Activated naive CD8-positive, alpha-beta T cell treated with anti-CD3 and anti-CD28 coated beads, Interleukin-2, amount 10 ng/mL, durations not matched to agents 7 days and 5 days (primary cell): ENCODE results near the gene GCA. TPM values are rescaled to one million over a fixed set of nuclear protein-coding genes. Genes with fewer than 3 reads are reported as not detected.

ENCODE experiments used
- ATAC-seq: fragments of 150-1000 bp; cut with Tn5 transposase; one replicate; pipeline ENCODE4 v1.10.0; 2021; ENCODE audit warnings: low read depth, moderate library complexity
- POLR2A ChIA-PET: fragments of 350-600 bp; sonication (Branson Sonifier 250); formaldehyde crosslinking; loops from one replicate; lab custom pipeline; 2021; ENCODE audit warnings: antibody characterized with exemption; lab: Charles Lee
- DNase-seq: peaks from one replicate; pipeline ENCODE4 v3.0.0; 2021
- H3K27ac Mint-ChIP-seq: one replicate; pipeline ENCODE4 v1.8.0; 2022; ENCODE audit warnings: mild to moderate bottlenecking, mixed read lengths
- H3K27me3 Mint-ChIP-seq: one replicate; pipeline ENCODE4 v1.8.0; 2022; ENCODE audit warnings: mild to moderate bottlenecking, moderate library complexity, mixed read lengths
- H3K36me3 Mint-ChIP-seq: one replicate; pipeline ENCODE4 v1.8.0; 2021; ENCODE audit warnings: mild to moderate bottlenecking, mixed read lengths
- H3K4me1 Mint-ChIP-seq: one replicate; pipeline ENCODE4 v1.8.0; 2021; ENCODE audit warnings: mixed read lengths
- H3K4me3 Mint-ChIP-seq: one replicate; pipeline ENCODE4 v1.8.0; 2022; ENCODE audit warnings: mild to moderate bottlenecking, moderate library complexity, mixed read lengths
- H3K9me3 Mint-ChIP-seq: one replicate; pipeline ENCODE4 v1.8.0; 2021; ENCODE audit warnings: mixed read lengths
- total RNA-seq, 2 experiments: library from RNA; stranded (reverse); gene quantifications; one replicate each; pipeline ENCODE4 v1.2.3, GENCODE V29; 2021

The GCA gene
- total RNA-seq, 2 experiments from 2014 or later: 14.7 to 20.9 TPM

DNA sequence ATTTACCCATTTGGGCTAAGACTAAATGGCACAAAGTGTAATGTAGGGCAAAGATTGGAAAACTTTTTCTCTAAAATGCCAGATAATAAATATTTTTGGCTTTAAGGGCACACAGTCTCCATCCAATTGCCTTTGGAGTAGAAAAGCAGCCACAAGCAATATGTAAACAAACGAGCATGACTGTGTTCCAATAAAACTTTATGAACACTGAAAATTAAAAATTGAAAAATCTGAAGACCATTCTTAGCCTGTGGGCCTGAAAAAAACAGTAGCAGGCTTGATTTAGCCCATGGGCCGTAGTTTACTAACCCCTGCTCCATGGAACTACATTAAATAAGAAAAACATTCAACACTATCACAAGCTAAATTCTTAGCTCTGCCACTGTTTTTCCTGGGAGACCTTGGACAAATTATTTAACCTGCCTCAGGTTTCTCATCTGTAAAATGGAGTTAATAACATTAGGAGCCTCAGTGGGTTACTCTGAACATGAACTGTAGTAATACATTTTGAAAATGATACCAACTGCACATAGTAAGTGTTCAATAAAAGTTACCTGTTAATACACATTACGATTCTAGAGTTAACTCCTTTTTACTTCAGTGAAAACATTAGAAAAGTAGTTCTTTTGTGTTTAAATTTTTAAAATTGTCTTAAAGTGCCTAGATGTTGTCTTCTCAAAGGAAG lies 26.7 kb upstream of the GCA start:
- H3K36me3 Mint-ChIP-seq: peaks cover 21% of the 10 kb centered on the region
- H3K9me3 Mint-ChIP-seq: no peaks in the 10 kb centered on the region
- DNase-seq: no peak
- POLR2A ChIA-PET: interaction anchor here (0.7 to 2.2 kb wide), 2 partner anchors 13 to 26 kb away, joined by 7 to 11 read pairs; partner anchors contain the start of gene GCA
- no peaks in the 10 kb centered on the region for H3K27me3 Mint-ChIP-seq
- H3K27ac Mint-ChIP-seq: peak overlapping the region; percentile 97
- peaks cover 60% of the 10 kb centered on the region for H3K4me1 Mint-ChIP-seq
- ATAC-seq: no peak
- peak overlapping the region; percentile 99 for H3K4me3 Mint-ChIP-seq

DNA sequence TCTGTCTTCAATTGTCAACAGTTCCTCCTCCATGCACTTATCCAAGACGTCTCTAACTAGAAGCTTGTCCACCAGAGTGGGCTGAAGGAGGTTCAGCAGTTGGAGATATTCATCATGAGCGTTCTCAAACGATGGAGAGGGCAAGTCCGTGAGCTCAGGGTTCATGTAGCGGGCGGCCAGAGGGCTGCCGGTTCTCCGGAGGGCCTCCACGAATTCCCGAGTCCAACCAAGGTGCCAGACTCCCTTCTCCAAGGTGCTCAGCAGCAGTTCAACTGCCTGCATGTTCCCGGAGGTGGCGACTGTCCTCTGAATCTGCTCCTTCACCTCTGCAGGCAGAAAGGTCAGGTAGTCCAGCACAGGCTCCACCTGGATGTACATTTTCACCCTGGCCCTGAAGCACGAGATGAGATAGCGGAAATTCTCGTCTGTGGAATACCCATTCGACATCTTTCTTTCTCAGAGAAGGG lies 26.0 kb upstream of the GCA start:
- POLR2A ChIA-PET: interaction anchor here (0.6 to 2.2 kb wide), 5 partner anchors 14 to 1153 kb away, joined by 3 to 11 read pairs (median 4); partner anchors contain the start of genes GCA and PSMD14
- Mint-ChIP-seq H3K27me3 (no peaks in the 10 kb centered on the region), H3K4me1 (peaks cover 55% of the 10 kb centered on the region)

DNA sequence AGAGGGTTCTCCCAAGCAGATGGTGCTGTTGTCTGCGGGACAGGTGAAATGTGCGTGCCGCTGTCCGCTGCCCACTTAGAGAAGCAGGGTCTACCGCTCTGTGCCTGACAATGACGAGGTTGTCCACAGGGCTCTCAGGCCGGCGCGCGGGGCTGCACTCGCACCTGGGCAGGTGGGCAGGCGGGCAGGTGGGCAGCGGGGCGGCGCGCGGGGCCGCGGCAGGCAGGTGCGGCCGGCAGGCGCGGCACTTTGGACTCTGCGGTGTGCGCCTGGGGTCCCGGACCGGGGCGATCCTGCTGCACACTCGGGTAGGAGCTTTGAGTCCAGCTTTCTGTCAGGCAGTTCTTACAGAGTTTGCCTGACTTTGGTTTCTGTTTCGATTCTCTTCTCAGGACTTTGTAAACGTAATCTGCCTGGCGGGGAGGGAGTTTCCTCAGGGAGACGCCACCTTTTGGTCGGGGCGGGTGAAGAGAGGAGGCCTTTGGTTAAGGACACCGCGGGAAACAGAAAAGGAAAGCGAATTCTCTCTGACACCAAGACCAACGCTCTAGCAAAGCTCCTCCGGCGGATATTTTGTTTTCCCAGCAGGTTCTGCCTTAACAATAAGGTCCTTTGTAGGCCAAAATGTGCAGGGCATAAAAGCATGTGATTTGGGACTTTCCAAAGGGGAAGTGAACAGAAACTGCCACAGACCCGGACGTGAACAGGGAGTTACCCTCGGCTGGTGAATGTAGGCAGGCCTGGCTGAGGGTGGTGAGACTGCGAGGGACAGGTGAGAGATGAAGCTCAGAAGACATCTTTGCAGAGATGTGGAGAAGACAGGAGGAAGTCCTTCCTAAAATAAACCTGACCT lies 25.4 kb upstream of the GCA start, which contains the start of gene IFIH1:
Gene IFIH1 (minus strand): TSS at position 357 of the 853 bp plus-strand sequence. CDS start 377 bp downstream, outside the sequence.
- peaks cover 20% of the 10 kb centered on the region for H3K36me3 Mint-ChIP-seq
- peaks cover 52% of the 10 kb centered on the region for H3K4me1 Mint-ChIP-seq
- H3K27me3 Mint-ChIP-seq: no peaks in the 10 kb centered on the region
- peak; percentile 81 for ATAC-seq
- POLR2A ChIA-PET: interaction anchor here (0.6 to 2.2 kb wide), 9 partner anchors 9 to 1154 kb away, joined by 3 to 11 read pairs (median 4); partner anchors contain the start of genes GCA and PSMD14
- H3K27ac Mint-ChIP-seq: peak within 1 kb of the TSS; percentile 97
- peak within 1 kb of the TSS; percentile 99 for H3K4me3 Mint-ChIP-seq
- H3K9me3 Mint-ChIP-seq: no peaks in the 10 kb centered on the region
- DNase-seq: peak; percentile 71

More for the DNA sequence above, 26.0 kb upstream of the GCA start:
- ATAC-seq (peak; percentile 4), DNase-seq (peak; percentile 60)
- H3K4me3 Mint-ChIP-seq: peak overlapping the region; percentile 99
- no peaks in the 10 kb centered on the region for H3K9me3 Mint-ChIP-seq
- peak overlapping the region; percentile 97 for H3K27ac Mint-ChIP-seq
- H3K36me3 Mint-ChIP-seq: peaks cover 20% of the 10 kb centered on the region

DNA sequence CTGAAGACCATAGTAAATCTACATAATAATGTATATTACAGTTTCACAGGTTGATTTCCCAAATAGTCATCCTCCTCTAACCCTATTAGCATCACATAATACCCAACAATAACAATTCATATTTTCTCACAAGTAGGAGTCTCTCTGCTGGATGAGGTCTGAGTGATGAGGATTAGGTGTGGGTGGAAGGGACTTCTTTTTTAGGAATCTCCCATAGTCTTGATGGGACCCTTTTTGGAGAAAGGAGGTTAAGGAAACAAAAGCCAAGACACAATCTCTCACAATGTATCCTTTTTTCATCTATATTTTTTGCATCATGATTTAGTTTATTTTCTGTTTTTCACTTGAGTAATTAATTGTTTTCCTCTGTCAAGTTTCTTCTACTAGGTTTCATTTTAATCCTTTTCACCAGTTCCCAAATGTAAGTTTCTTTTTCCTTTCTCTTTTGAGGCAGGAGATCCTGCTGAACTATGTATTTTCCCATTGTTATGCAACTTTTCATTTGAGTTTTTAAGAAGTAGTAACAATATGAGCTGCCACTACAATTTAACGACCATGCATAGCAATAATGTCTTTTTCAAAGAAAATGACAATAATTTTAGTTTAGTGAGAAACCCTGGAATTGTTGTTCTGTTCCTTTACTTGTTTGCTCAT lies 22.9 kb upstream of the GCA start:
- H3K27ac Mint-ChIP-seq: no peak overlapping the region
- peaks cover 7% of the 10 kb centered on the region for H3K36me3 Mint-ChIP-seq
- DNase-seq: no peak
- H3K27me3 Mint-ChIP-seq: no peaks in the 10 kb centered on the region
- H3K4me3 Mint-ChIP-seq: peak overlapping the region; percentile 23
- peaks cover 36% of the 10 kb centered on the region for H3K4me1 Mint-ChIP-seq
- POLR2A ChIA-PET: no interaction called here
- no peaks in the 10 kb centered on the region for H3K9me3 Mint-ChIP-seq
- ATAC-seq: no peak

DNA sequence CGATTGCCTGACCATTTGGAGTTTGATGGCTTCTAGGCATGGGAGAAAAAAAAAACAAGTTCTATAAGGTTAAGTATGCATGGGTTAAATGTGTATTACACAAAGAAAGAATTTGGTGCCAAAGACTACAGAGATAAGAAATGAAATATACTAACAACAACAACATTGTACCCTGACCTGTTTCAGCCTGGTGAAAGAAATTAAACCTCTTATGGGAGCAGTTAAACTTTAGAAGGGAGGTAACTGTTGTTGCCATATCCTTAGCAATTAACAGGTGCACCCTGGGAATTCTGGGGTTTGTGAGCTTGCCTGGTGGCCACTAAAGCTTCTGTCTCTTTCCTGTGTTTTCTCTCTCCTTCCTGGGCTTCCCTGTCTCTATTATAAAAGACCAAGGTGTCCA lies 19.0 kb upstream of the GCA start:
- POLR2A ChIA-PET: no interaction called here
- H3K27me3 Mint-ChIP-seq: no peaks in the 10 kb centered on the region
- peaks cover 26% of the 10 kb centered on the region for H3K4me1 Mint-ChIP-seq
- no peak overlapping the region for H3K27ac Mint-ChIP-seq
- peaks cover 2% of the 10 kb centered on the region for H3K36me3 Mint-ChIP-seq
- ATAC-seq (no peak), DNase-seq (no peak)
- no peak overlapping the region for H3K4me3 Mint-ChIP-seq
- H3K9me3 Mint-ChIP-seq: no peaks in the 10 kb centered on the region

DNA sequence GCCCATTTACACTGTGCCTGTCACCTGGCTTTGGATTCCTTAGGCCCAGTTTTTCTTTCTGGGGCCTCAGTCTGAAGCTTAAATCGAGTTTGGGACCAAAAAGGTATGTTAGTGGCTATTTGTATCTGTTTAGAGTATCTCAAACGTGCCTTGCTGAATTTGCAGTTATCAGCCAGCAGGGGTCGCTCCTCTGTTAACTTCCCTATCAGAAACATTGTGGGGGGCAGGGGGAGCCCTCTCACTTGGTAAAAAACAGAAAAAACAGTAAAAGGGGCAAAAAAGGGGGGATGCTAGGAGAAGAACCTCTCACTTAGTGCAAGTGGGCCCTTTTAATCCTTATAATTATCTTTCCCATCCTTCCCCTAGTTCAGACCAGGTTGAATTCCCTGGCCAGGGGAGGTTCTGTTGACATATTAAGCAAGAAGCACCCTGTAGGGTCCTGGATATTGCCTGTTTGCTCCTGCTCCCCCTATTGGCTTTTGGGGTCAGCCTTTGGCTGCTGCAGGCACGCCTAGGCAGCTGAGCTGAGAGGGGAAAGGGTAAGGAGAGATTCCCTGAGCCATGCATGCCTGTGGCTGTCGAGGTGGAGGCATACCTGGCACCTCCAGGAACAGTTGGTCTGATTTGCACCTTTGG lies 16.7 kb upstream of the GCA start:
- ATAC-seq (peak; percentile 44), DNase-seq (no peak)
- Mint-ChIP-seq H3K4me3 (no peak overlapping the region), H3K27me3 (no peaks in the 10 kb centered on the region), H3K27ac (peak overlapping the region; percentile 64), H3K9me3 (no peaks in the 10 kb centered on the region), H3K36me3 (peaks cover 2% of the 10 kb centered on the region), H3K4me1 (peaks cover 11% of the 10 kb centered on the region)
- POLR2A ChIA-PET: interaction anchor here (0.7 kb wide), 1 partner anchor 16 kb away, joined by 5 read pairs; no protein-coding TSS in a partner anchor

DNA sequence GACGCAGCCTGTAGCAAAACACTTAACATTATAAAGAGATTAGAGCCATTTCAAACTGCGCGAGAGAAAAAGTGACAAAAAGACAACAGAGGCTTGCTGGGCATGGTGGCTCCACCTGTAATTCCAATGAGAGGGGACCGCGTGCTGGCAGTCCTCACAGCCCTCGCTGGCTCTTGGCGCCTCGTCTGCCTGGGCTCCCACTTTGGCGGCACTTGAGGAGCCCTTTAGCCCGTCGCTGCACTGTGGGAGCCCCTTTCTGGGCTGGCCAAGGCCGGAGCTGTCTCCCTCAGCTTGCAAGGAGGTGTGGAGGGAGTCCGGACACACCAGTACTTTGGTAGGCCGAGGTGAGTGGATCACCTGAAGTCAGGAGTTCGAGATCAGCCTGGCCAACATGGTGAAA lies 16.1 kb upstream of the GCA start:
- DNase-seq (no peak), ATAC-seq (no peak)
- POLR2A ChIA-PET: interaction anchor here (0.7 kb wide), 1 partner anchor 16 kb away, joined by 5 read pairs; no protein-coding TSS in a partner anchor
- H3K27me3 Mint-ChIP-seq: no peaks in the 10 kb centered on the region
- H3K36me3 Mint-ChIP-seq: peaks cover 2% of the 10 kb centered on the region
- H3K4me3 Mint-ChIP-seq: no peak overlapping the region
- H3K9me3 Mint-ChIP-seq: no peaks in the 10 kb centered on the region
- H3K27ac Mint-ChIP-seq: peak overlapping the region; percentile 64
- peaks cover 11% of the 10 kb centered on the region for H3K4me1 Mint-ChIP-seq

DNA sequence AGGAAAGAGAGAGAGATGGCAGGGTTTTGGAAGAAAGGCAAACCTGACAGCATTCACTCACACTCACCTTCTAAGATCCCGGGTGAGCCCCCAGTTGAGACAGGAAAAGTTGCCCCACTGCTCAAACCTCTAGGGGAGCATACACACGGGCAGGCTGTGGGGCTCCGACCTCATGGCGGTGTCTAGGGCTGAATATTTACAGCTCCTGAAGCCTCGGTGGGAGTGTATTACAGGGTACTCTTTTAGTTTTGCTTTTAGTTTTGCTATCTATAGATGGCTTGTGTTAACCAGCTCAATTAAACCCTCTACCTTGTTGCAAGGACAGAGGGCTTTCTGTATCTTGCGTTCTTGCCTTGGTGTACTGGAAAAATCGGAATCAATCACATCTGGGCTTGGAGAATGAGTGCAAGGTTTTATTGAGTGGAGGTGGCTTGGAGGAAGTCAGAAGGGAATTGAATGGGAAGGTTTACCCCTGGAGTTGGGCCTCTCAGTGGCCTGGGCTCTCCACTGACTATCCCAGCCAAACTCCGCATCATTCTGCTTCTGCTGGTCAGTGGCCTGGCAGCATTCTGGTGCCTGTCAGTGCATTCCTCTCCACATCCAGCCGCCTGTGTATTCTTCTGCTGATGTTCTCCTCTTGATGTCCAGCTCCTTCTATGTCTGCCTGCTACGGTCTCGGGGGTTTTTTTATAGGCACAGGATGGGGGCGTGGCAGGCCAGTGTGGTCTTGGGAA lies 15.3 kb upstream of the GCA start:
- H3K4me3 Mint-ChIP-seq: peak overlapping the region; percentile 9
- peaks cover 2% of the 10 kb centered on the region for H3K36me3 Mint-ChIP-seq
- H3K9me3 Mint-ChIP-seq: no peaks in the 10 kb centered on the region
- POLR2A ChIA-PET: no interaction called here
- H3K27me3 Mint-ChIP-seq: no peaks in the 10 kb centered on the region
- H3K27ac Mint-ChIP-seq: peak overlapping the region; percentile 36
- peaks cover 11% of the 10 kb centered on the region for H3K4me1 Mint-ChIP-seq
- DNase-seq: no peak
- peak; percentile 63 for ATAC-seq

DNA sequence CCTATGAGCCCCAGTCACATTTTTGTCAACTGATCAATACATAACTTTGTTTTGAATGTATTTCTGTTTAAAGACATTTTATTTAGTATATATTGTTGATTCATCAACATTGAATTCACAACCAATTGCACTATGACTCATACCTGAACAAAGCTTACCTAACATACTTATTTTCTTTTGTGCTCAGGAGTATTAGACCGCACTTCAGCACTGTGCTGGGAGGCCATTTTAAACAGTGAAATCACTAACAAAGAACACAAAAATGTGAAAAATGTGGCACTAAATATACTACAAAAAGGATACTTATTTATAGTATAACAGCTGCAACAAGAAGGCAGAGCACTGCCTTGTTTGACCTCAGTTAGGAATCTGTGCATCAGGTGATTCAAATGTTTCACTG lies 13.1 kb upstream of the GCA start:
- Mint-ChIP-seq H3K36me3 (no peaks in the 10 kb centered on the region), H3K27ac (no peak overlapping the region), H3K27me3 (no peaks in the 10 kb centered on the region), H3K4me1 (peaks cover 7% of the 10 kb centered on the region), H3K4me3 (no peak overlapping the region), H3K9me3 (no peaks in the 10 kb centered on the region)
- ATAC-seq: no peak
- POLR2A ChIA-PET: no interaction called here
- no peak for DNase-seq

DNA sequence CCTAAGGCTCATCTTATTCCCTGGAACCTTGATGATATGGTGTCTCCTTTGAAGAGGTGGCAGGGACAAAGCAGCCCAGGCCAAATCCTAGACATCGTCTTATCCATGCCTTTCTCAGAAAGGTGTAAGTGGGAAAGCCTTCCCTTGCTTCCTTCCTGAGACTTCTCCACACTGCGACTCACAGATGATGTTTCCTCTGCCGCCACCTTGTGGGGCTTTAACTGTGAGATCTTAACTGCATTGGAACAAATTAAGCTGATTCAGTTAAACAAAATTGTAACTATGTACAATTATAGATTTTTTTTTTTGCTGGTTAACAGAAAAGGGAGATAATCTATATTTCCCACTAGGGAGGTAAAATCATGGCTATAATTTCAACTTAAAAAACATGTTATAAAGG lies 10.0 kb upstream of the GCA start:
- Mint-ChIP-seq H3K36me3 (no peaks in the 10 kb centered on the region), H3K4me1 (peaks cover 2% of the 10 kb centered on the region), H3K27me3 (no peaks in the 10 kb centered on the region), H3K4me3 (no peak overlapping the region), H3K9me3 (no peaks in the 10 kb centered on the region), H3K27ac (no peak overlapping the region)
- ATAC-seq (peak; percentile 42), DNase-seq (no peak)
- POLR2A ChIA-PET: interaction anchor here (1.6 kb wide), 1 partner anchor 15 kb away, joined by 5 read pairs; the partner anchor contains the start of gene IFIH1

DNA sequence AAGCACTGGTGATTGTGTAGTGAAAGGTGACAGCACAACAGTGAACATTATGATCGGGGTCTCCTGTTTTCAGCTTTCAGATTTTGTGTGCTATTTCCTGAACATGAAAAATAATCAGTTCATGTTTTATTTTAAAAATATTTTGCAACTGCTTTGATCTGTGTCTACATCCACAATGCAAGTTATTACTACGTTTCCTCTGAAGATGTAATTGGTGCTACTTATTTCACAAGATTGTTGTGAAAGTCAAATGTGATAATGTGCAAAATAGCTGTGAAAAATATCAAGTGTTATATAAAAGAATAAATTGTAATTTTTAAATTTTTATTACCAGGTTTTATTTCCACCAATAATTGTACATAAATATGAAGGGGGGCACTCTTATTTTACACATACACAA lies 6.1 kb upstream of the GCA start:
- no peak overlapping the region for H3K27ac Mint-ChIP-seq
- no peak for ATAC-seq
- H3K9me3 Mint-ChIP-seq: no peaks in the 10 kb centered on the region
- no peak overlapping the region for H3K4me3 Mint-ChIP-seq
- H3K27me3 Mint-ChIP-seq: no peaks in the 10 kb centered on the region
- peaks cover 1% of the 10 kb centered on the region for H3K36me3 Mint-ChIP-seq
- POLR2A ChIA-PET: no interaction called here
- peaks cover 2% of the 10 kb centered on the region for H3K4me1 Mint-ChIP-seq
- DNase-seq: no peak

DNA sequence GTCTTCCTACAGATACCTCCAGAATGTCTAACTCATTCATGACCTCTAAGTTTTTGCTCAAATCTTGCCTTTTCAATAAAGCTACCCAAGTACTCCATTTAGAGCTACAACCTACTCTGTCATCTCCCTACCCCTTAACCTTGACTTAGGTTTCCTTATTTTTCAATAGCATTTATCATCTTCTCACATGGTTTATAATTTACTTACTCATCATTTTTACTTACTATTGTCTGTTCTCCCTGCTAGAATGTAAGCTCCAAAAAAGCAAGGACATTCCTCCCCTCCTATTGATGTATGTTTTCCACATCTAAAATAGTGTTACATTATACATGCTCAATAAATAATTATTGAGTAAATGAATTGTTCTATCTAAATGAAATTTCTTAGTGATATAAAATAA lies 3.1 kb upstream of the GCA start:
- no peak overlapping the region for H3K27ac Mint-ChIP-seq
- DNase-seq (no peak), ATAC-seq (no peak)
- POLR2A ChIA-PET: interaction anchor here (1.0 kb wide), 1 partner anchor 22 kb away, joined by 3 read pairs; the partner anchor contains the start of gene IFIH1
- no peaks in the 10 kb centered on the region for H3K9me3 Mint-ChIP-seq
- H3K27me3 Mint-ChIP-seq: peaks cover 3% of the 10 kb centered on the region
- peaks cover 1% of the 10 kb centered on the region for H3K36me3 Mint-ChIP-seq
- peaks cover 12% of the 10 kb centered on the region for H3K4me1 Mint-ChIP-seq
- H3K4me3 Mint-ChIP-seq: no peak overlapping the region
